Neural cell (in vitro differentiated cells): Measurements from ENCODE around the gene DYNLT4. TPM values are rescaled to one million over a fixed set of nuclear protein-coding genes. Genes with fewer than 3 reads are reported as not detected.
A peak's percentile ranks its signal among the peaks of the same experiment; 100 is the strongest.

Experiments
- H2AFZ ChIP-seq: fragments of 200-600, 300-800 bp; sonication (generic), shearing (Covaris generic); 2 replicates; pipeline ENCODE4 v1.6.0; 2014; ENCODE audit warnings: low read depth, mild to moderate bottlenecking, antibody characterized with exemption, low read length, moderate library complexity
- H3F3A ChIP-seq: fragments of 200-600 bp; shearing (Covaris generic); 2 replicates; pipeline ENCODE4 v1.6.1; 2016; ENCODE audit warnings: mild to moderate bottlenecking, moderate library complexity, mixed read lengths, antibody characterized with exemption, low read length; ENCODE audit not compliant: insufficient read depth, poor library complexity, severe bottlenecking
- H3K27ac ChIP-seq: fragments of 200-600, 300-800 bp; sonication (generic), shearing (Covaris generic); 2 replicates; pipeline ENCODE4 v1.5.1; 2014; ENCODE audit warnings: mild to moderate bottlenecking, low read length, moderate library complexity
- H3K27me3 ChIP-seq: fragments of 300-800, 200-600 bp; sonication (generic), shearing (Covaris generic); 2 replicates; pipeline ENCODE4 v1.6.0; 2014; ENCODE audit warnings: mild to moderate bottlenecking, low read depth, low read length, moderate library complexity; ENCODE audit not compliant: insufficient read depth
- H3K36me3 ChIP-seq: fragments of 300-800, 200-600 bp; sonication (generic), shearing (Covaris generic); 2 replicates; pipeline ENCODE4 v1.5.1; 2014; ENCODE audit warnings: mild to moderate bottlenecking, antibody characterized with exemption, low read length, moderate library complexity; ENCODE audit not compliant: insufficient read depth
- H3K4me2 ChIP-seq: fragments of 300-800, 200-600 bp; sonication (generic), shearing (Covaris generic); 2 replicates; pipeline ENCODE4 v1.6.0; 2014; ENCODE audit warnings: mild to moderate bottlenecking, low read length
- H3K4me3 ChIP-seq: fragments of 300-800, 200-600 bp; sonication (generic), shearing (Covaris generic); 2 replicates; pipeline ENCODE4 v1.5.1; 2014; ENCODE audit warnings: mild to moderate bottlenecking, low read length, moderate library complexity
- H3K79me2 ChIP-seq: fragments of 200-600 bp; shearing (Covaris generic); replicated peaks from 2 replicates; pipeline ENCODE4 v1.6.0; 2014; ENCODE audit warnings: mild to moderate bottlenecking, low read length, moderate library complexity; ENCODE audit not compliant: insufficient read depth
- H3K9ac ChIP-seq: fragments of 300-800, 200-600 bp; sonication (generic), shearing (Covaris generic); 2 replicates; pipeline ENCODE4 v1.6.1; 2016; ENCODE audit warnings: mild to moderate bottlenecking, low read length, mixed read lengths
- H3K9me2 ChIP-seq: fragments of 200-600 bp; shearing (Covaris generic); 2 replicates; pipeline ENCODE4 v1.6.1; 2016; ENCODE audit warnings: mild to moderate bottlenecking, low read length, mixed read lengths; ENCODE audit not compliant: insufficient read depth
- H3K9me3 ChIP-seq: fragments of 200-600, 300-800 bp; sonication (generic), shearing (Covaris generic); 2 replicates; pipeline ENCODE4 v1.6.1; 2016; ENCODE audit warnings: mild to moderate bottlenecking, mixed run types, low read length, moderate library complexity, mixed read lengths
- H4K20me1 ChIP-seq: fragments of 200-600 bp; shearing (Covaris generic); 2 replicates; pipeline ENCODE4 v1.6.1; 2016; ENCODE audit warnings: mild to moderate bottlenecking, mixed run types; ENCODE audit not compliant: insufficient read depth
- CTCF ChIP-seq: fragments of 450-650 bp; IDR thresholded peaks from 2 replicates; pipeline ENCODE4 v1.5.1; 2014; ENCODE audit warnings: antibody characterized with exemption, mild to moderate bottlenecking, moderate library complexity; ENCODE audit not compliant: poor library complexity, severe bottlenecking
- EP300 ChIP-seq: fragments of 450-650 bp; conservative IDR thresholded peaks from 2 replicates; pipeline ENCODE4 v1.6.1; 2014; ENCODE audit warnings: antibody characterized with exemption, mild to moderate bottlenecking, moderate library complexity; ENCODE audit not compliant: poor library complexity, severe bottlenecking
- EZH2 ChIP-seq: fragments of 200-600, 300-800 bp; shearing (Covaris generic), sonication (generic); IDR thresholded peaks from 2 replicates; pipeline ENCODE4 v1.6.1; 2014; ENCODE audit warnings: antibody characterized with exemption, low read length, borderline replicate concordance, mild to moderate bottlenecking; ENCODE audit not compliant: insufficient read depth, poor library complexity, severe bottlenecking
- MXI1 ChIP-seq: fragments of 450-650 bp; conservative IDR thresholded peaks from 2 replicates; pipeline ENCODE4 v1.6.1; 2014; ENCODE audit warnings: antibody characterized with exemption, mild to moderate bottlenecking; ENCODE audit not compliant: poor library complexity, severe bottlenecking
- POLR2AphosphoS5 ChIP-seq: IDR thresholded peaks from 2 replicates; pipeline ENCODE4 v1.6.1; 2012
- RAD21 ChIP-seq: fragments of 450-650 bp; conservative IDR thresholded peaks from 2 replicates; pipeline ENCODE4 v1.6.1; 2014; ENCODE audit warnings: antibody characterized with exemption, mild to moderate bottlenecking, moderate library complexity
- REST ChIP-seq: IDR thresholded peaks from 2 replicates; pipeline ENCODE4 v1.6.1; 2012; ENCODE audit warnings: borderline replicate concordance
- SMC3 ChIP-seq: fragments of 450-650 bp; conservative IDR thresholded peaks from 2 replicates; pipeline ENCODE4 v1.6.1; 2014; ENCODE audit warnings: antibody characterized with exemption, mild to moderate bottlenecking, moderate library complexity; ENCODE audit not compliant: poor library complexity
- TAF1 ChIP-seq: IDR thresholded peaks from 2 replicates; pipeline ENCODE4 v1.6.1; 2012; ENCODE audit warnings: low read depth
- polyA plus RNA-seq: library from polyadenylated mRNA; depleted of rRNA; stranded (reverse); fragments of >200 nt; gene quantifications from 2 replicates; pipeline ENCODE4 v1.2.3, GENCODE V29; 2014

DYNLT4 gene
- polyA plus RNA-seq, 1 donor from 2014 or later, result not detected

- Histone ChIP-seq H3K79me2 (no peaks in the 10 kb centered on the region), H3K4me2 (no peak overlapping the region), H3K27ac (no peak overlapping the region)
Measured at GRCh38 chr1:44803312-44804095, 3.6 kb downstream of the DYNLT4 start.

GRCh38 chr1:44803062-44803311 is 4.2 kb downstream of the DYNLT4 start:
- H3K36me3 ChIP-seq, result no peaks in the 10 kb centered on the region
- TF ChIP-seq REST, result no peak
- TF ChIP-seq SMC3, result no peak
- no peak for TF ChIP-seq EZH2
- no peak for TF ChIP-seq POLR2AphosphoS5
- TF ChIP-seq CTCF, result no peak
- no peak for TF ChIP-seq TAF1
- no peak for TF ChIP-seq RAD21

More at GRCh38 chr1:44803312-44804095, 3.6 kb downstream of the DYNLT4 start:
- H3K9ac ChIP-seq, result no peak overlapping the region
- H3K4me3 ChIP-seq, result no peak overlapping the region
- H4K20me1 ChIP-seq, result no peaks in the 10 kb centered on the region
- no peaks in the 10 kb centered on the region for H3K36me3 ChIP-seq
- no peaks in the 10 kb centered on the region for H3K9me2 ChIP-seq
- H3K27me3 ChIP-seq, result no peaks in the 10 kb centered on the region
- H3F3A ChIP-seq, result no peaks in the 10 kb centered on the region
- TF ChIP-seq REST (no peak), RAD21 (no peak), POLR2AphosphoS5 (no peak), CTCF (no peak), MXI1 (no peak), EP300 (no peak)
- H2AFZ ChIP-seq, result no peak overlapping the region
- H3K9me3 ChIP-seq, result no peaks in the 10 kb centered on the region

More at GRCh38 chr1:44803062-44803311, 4.2 kb downstream of the DYNLT4 start:
- Histone ChIP-seq H3K27me3 (no peaks in the 10 kb centered on the region), H2AFZ (no peak overlapping the region), H3K79me2 (no peaks in the 10 kb centered on the region), H3K27ac (no peak overlapping the region), H3K9me3 (no peaks in the 10 kb centered on the region), H3F3A (no peaks in the 10 kb centered on the region), H3K9ac (peak overlapping the region; percentile 68), H4K20me1 (no peaks in the 10 kb centered on the region), H3K4me2 (no peak overlapping the region), H3K4me3 (peak overlapping the region; percentile 89), H3K9me2 (no peaks in the 10 kb centered on the region)
